Stimulated activated CD8-positive, alpha-beta memory T cell treated with anti-CD3 and anti-CD28 coated beads, Interleukin-15, amount 100 ng/mL, for 24 hours (primary cell): ENCODE measurements around the gene WDR12.
A peak's percentile ranks its signal among the peaks of the same experiment; 100 is the strongest.
"Not testable (repeated sequence)": the region's sequence is repeated elsewhere in the genome, so short reads cannot be mapped to it uniquely, and the experiment has no call there.

ENCODE experiments used
- DNase-seq: peaks from one replicate; pipeline ENCODE4 v3.0.0-alpha.2; 2020; ENCODE audit warnings: low read depth

Gene WDR12

DNA sequence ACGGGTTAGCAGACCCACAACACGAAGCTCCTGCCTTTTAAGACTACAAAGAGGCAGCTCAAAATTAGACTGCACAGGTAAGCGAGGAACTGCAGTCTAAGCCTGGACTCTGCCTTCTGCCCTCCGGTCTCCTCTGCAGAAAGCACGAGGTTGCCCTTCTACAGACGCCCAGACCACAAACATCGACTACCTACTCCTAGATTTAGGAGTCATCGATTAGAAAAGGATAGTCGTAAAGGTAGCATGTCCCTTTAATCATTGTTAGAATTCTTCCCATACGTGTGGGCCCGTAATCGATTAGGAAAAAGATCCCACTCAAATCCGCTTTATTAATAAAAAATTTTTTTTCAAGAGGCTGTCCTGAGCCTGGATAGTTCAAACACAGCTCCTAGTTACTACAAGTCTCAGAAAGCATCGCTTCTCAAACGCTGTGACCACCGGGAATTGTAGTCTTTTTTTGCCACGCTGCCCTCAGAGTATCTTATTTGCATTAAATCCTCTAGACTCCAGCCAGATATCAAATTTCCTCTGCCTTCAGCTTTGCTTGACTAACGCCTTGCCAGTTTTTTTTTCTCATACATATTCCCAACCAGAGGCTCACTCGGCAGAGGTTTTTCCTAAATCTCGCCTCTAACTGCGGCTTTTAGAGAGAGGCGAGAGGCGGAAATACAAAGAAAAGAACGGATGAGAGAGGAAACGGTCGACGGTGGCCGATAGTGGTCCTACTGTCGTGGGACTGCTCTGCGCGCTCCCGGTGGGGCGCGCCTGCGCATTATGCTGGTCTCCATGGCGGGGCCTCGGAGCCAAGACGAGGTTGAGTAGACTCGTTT lies at the start of gene WDR12, which contains the start of gene CARF:
WDR12 (minus strand) TSS at position 162 of the 830 bp plus-strand sequence. CDS start 197 bp downstream, outside the sequence.
CARF (plus strand) TSS at position 764 of the 830 bp plus-strand sequence. CDS start 29,628 bp downstream, outside the sequence.
- peak; percentile 73 for DNase-seq

GRCh38 chr2:202960524-202960923 lies 49.1 kb upstream of the WDR12 start:
- no peak for DNase-seq

DNA sequence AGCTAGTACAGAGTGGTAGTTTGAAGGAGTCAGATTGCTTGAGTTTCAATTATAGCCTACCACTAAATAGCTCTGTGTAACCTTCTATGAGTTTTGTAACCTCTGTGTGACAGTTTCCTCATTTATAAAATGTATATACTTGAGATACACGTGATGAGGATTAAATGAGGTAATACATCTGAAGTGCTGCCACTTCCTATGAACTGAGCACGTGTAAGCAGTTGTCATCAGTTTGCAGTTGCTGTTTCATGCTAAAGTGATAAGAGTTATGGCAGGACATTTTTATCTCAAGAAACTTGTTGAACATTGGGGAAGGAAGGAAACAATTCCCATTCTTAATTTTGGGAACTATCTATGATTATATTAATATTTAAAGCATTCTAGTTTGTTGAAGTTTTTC lies 39.1 kb upstream of the WDR12 start:
- no peak for DNase-seq

- DNase-seq, result not testable (repeated sequence)
Measured at GRCh38 chr2:202949333-202949732, 37.9 kb upstream of the WDR12 start.

- DNase-seq, result no peak
Measured at GRCh38 chr2:202945497-202945896, 34.0 kb upstream of the WDR12 start.

- no peak for DNase-seq
Measured at GRCh38 chr2:202944816-202945215, 33.3 kb upstream of the WDR12 start.

- no peak for DNase-seq
Measured at GRCh38 chr2:202944408-202944807, 32.9 kb upstream of the WDR12 start.

DNA sequence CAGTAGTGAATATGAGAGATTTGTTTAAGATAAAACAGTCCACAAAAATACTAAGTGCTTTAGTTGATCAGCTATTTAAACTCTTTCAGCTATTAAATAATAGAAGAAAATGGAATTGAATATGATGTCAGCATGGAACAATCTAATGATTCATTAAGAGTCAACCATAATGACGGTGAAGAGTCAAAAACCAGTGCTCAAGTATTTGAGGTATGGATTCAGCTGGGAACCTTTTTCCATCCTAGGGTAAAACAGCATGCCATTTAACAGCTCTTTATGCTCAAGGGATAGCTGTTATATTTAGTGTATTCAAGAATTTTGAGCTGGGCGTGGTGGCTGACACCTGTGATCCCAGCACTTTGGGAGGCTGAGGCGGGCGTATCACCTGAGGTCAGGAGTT lies 30.3 kb upstream of the WDR12 start:
- no peak for DNase-seq

DNA sequence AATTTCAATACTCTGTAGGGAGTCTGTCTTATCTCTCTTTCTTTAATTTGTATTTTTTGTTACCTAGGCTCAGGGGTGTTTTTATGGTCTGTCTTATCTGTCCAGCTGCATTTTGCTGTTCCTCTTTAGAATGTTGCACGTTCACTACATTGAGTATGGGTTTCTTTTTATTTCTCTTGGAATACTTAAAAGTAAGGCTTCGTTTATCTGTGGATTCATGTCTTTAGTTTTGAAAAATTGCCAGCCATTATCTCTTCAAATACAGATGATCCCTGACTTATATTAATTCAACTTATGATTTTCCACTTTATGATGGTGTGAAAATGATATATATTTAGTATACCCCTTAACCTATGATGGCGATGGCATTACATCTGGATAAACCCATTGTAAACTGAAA lies 27.5 kb upstream of the WDR12 start:
- no peak for DNase-seq

DNA sequence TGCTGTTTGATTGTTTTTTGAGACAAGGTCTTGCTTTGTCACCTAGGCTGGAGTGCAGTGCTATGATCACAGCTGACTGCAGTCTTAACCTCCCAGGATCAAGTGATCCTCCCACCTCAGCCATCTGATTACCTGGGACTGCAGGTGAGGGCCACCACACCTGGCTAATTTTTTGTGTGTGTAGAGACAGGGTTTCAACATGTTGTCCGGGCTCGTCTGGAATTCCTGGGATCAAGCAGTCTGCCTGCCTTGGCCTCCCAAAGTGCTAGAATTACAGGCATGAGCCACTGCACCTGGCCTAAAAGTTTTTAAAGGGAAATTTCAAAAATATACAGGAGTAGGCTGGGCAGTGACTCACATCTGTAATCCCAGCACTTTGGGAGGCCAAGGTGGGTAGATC lies 23.0 kb upstream of the WDR12 start:
- DNase-seq, result no peak

DNA sequence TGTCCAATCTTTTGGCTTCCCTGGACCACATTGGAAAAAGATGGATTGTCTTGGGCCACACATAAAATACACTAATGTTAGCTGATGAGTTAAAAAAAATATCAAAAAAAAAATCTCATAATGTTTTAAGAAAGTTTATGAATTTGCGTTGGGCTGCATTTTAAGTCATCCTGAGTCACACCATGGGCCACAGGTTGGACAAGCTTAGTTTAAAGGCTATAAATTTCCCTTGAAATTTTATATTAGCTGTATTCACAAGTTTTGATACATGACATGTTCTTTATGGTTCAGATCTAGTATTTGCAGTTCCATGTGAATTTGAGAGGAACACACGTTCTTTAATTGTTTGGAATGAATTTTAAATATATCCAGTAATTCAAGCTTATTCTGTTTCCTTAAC lies 22.5 kb upstream of the WDR12 start:
- DNase-seq, result no peak

DNA sequence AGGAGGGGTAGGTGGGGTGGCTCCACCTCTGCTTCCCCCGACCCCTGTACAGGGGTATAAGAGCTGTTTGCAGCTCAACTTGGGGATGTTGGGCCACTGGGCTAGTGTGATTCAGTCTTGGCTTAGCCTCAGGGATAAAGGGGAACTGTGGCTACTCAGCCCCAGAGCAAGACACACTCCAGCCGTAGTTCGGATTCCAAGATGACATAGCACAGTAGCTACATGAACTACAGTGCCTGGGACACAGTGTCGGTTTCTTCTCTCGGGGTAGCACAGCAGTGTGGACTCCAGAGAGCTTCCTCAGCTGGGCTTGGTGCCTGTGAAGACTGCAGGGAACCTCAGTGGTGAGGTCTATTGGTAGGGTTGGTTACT lies 21.7 kb upstream of the WDR12 start:
- no peak for DNase-seq

GRCh38 chr2:202932425-202933138 lies 21.1 kb upstream of the WDR12 start:
- no peak for DNase-seq

GRCh38 chr2:202918860-202919259 lies 7.4 kb upstream of the WDR12 start:
- no peak for DNase-seq

- DNase-seq, result not testable (repeated sequence)
Measured at GRCh38 chr2:202912342-202913201, 1.1 kb upstream of the WDR12 start.

- DNase-seq, result no peak
Measured at GRCh38 chr2:202911203-202911511, 316 bp downstream of the WDR12 start.

- DNase-seq, result no peak
Measured at GRCh38 chr2:202910698-202911097, 775 bp downstream of the WDR12 start.

DNA sequence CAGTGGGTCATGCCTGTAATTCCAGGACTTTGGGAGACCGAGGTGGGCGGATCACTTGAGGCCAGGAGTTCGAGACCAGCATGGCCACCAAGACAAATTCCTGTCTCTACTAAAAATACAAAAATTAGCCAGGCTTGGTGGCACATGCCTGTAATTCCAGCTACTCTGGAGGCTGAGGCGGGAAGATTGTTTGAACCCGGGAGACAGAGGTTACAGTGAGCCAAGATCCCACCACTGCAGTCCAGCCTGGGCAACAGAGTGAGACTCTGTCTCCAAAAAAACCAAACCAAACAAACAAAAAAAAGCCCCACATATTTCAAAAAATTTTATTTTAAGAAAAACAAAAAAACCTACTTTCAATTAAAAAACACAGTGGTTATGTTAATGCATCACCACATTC lies 1.2 kb downstream of the WDR12 start:
- DNase-seq, result not testable (repeated sequence)

DNA sequence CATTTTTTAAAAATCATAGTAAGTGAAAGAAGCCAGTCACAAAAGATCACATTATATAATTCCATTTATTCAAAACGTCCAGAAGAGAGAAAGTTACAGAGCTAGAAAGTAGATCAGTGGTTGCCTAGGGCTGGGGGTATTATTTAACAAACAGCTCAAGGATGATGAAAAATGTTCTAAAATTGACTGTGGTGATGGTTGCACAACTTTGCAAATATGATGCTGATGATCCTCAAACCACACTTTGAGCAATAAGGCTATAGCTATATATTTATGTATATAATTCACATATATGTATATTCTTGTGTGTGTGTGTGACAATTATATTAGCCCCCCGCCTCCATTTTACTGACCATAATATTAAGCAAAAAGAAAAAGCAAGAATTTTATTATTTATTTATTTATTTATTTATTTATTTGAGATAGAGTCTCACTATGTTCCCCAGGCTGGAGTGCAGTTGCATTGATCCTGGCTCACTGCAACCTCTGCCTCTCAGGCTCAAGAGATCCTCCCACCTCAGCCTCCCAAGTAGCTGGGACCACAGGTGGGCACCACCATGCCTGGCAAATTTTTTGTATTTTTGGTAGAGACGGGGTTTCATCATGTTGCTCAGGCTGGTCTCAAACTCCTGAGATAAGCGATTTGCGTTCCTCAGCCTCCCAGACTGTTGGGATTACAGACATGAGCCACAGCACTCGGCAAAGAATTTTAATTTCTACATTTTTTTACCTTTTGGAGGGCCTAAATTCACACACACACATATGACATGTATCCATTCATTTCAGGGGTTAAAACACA lies 1.9 kb downstream of the WDR12 start:
- DNase-seq, result no peak

- DNase-seq, result no peak
Measured at GRCh38 chr2:202908186-202908585, 3.3 kb downstream of the WDR12 start.

GRCh38 chr2:202905507-202905906 lies 6.0 kb downstream of the WDR12 start:
- DNase-seq, result not testable (repeated sequence)

GRCh38 chr2:202885190-202885589 lies 26.3 kb downstream of the WDR12 start:
- DNase-seq, result no peak
